Muscle layer of colon (tissue), 2 donors: ENCODE measurements around the gene SIAH3.
"Not testable (repeated sequence)": the region's sequence is repeated elsewhere in the genome, so short reads cannot be mapped to it uniquely, and the experiment has no call there.

Experiments used
- H3K27ac ChIP-seq: one replicate; pipeline ENCODE4 v1.7.0; 2013; ENCODE audit warnings: low read depth, mild to moderate bottlenecking, low read length, moderate library complexity
- H3K27me3 ChIP-seq, 2 donors: one replicate each; pipeline ENCODE4 v1.7.0; 2013; ENCODE audit warnings: low read length in 2 of 2, mild to moderate bottlenecking in 2 of 2; ENCODE audit not compliant: insufficient read depth in 2 of 2, control insufficient read depth in 1 of 2
- H3K36me3 ChIP-seq: one replicate; pipeline ENCODE4 v1.7.0; 2013; ENCODE audit warnings: mild to moderate bottlenecking, low read length; ENCODE audit not compliant: insufficient read depth
- H3K4me1 ChIP-seq: one replicate; pipeline ENCODE4 v1.7.0; 2013; ENCODE audit warnings: mild to moderate bottlenecking, low read length; ENCODE audit not compliant: insufficient read depth
- H3K4me3 ChIP-seq, 2 donors: one replicate each; pipeline ENCODE4 v1.7.0; 2013; ENCODE audit warnings: low read length in 2 of 2, low read depth in 1 of 2, mild to moderate bottlenecking in 1 of 2, moderate library complexity in 1 of 2
- H3K9ac ChIP-seq: one replicate; pipeline ENCODE4 v1.7.0; 2013; ENCODE audit warnings: low read length
- H3K9me3 ChIP-seq: one replicate; pipeline ENCODE4 v1.7.0; 2013; ENCODE audit warnings: mild to moderate bottlenecking, low read length
- donor health status: abdominal sarcoma.
- donor health status: Adenocarcinoma of cecum.

The SIAH3 gene

DNA sequence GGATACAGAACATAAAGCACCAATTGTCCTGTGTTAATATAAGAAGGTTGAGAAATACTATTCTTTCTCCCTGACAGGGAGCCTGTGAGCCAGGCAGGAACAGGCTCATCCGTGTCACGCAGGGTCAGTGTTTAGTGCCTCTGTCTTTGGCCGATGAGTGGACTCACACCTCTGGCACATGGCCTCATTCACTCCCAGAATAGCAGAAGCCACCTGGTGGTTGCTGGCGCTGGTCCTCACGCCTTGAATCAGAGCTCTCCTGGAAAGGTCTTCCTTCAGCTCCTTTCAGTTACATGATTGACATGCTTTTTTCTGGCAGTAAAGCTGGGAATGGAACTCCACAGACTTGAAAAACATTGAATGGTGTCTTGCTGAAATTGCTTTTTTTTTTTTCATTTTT, 28.1 kb upstream of the SIAH3 start:
- Histone ChIP-seq H3K4me3 (no peak overlapping the region), H3K27ac (no peak overlapping the region), H3K27me3 (peaks cover 0 to 6% of the 10 kb centered on the region in 2 donors), H3K9me3 (no peaks in the 10 kb centered on the region), H3K4me1 (no peaks in the 10 kb centered on the region), H3K9ac (no peak overlapping the region), H3K36me3 (no peaks in the 10 kb centered on the region)

GRCh38 chr13:45878966-45879365, 27.4 kb upstream of the SIAH3 start:
- Histone ChIP-seq H3K27me3 (peaks cover 0 to 6% of the 10 kb centered on the region in 2 donors), H3K27ac (no peak overlapping the region)

GRCh38 chr13:45876781-45877180, 25.2 kb upstream of the SIAH3 start:
- H3K27me3 ChIP-seq, result peaks cover 0 to 6% of the 10 kb centered on the region in 2 donors
- H3K36me3 ChIP-seq, result no peaks in the 10 kb centered on the region

More at GRCh38 chr13:45878966-45879365, 27.4 kb upstream of the SIAH3 start:
- no peak overlapping the region for H3K9ac ChIP-seq
- H3K9me3 ChIP-seq, result no peaks in the 10 kb centered on the region
- H3K36me3 ChIP-seq, result no peaks in the 10 kb centered on the region
- no peaks in the 10 kb centered on the region for H3K4me1 ChIP-seq
- H3K4me3 ChIP-seq, result no peak overlapping the region

GRCh38 chr13:45875951-45876350, 24.4 kb upstream of the SIAH3 start:
- H3K9me3 ChIP-seq, result no peaks in the 10 kb centered on the region
- H3K36me3 ChIP-seq, result no peaks in the 10 kb centered on the region
- peaks cover 0 to 6% of the 10 kb centered on the region in 2 donors for H3K27me3 ChIP-seq
- no peak overlapping the region for H3K27ac ChIP-seq
- H3K4me1 ChIP-seq, result no peaks in the 10 kb centered on the region
- H3K9ac ChIP-seq, result no peak overlapping the region
- no peak overlapping the region for H3K4me3 ChIP-seq

More at GRCh38 chr13:45876781-45877180, 25.2 kb upstream of the SIAH3 start:
- Histone ChIP-seq H3K27ac (no peak overlapping the region), H3K4me3 (no peak overlapping the region), H3K9me3 (no peaks in the 10 kb centered on the region), H3K9ac (no peak overlapping the region), H3K4me1 (no peaks in the 10 kb centered on the region)

- Histone ChIP-seq H3K27ac (no peak overlapping the region), H3K27me3 (no peaks in the 10 kb centered on the region), H3K36me3 (no peaks in the 10 kb centered on the region), H3K4me1 (no peaks in the 10 kb centered on the region), H3K4me3 (no peak overlapping the region), H3K9me3 (no peaks in the 10 kb centered on the region), H3K9ac (no peak overlapping the region)
Measured at GRCh38 chr13:45873491-45874325, 22.2 kb upstream of the SIAH3 start.

GRCh38 chr13:45872566-45872965, 21.0 kb upstream of the SIAH3 start:
- Histone ChIP-seq H3K4me3 (no peak overlapping the region), H3K27ac (no peak overlapping the region), H3K27me3 (no peaks in the 10 kb centered on the region), H3K4me1 (no peaks in the 10 kb centered on the region), H3K9ac (no peak overlapping the region), H3K9me3 (no peaks in the 10 kb centered on the region), H3K36me3 (no peaks in the 10 kb centered on the region)

DNA sequence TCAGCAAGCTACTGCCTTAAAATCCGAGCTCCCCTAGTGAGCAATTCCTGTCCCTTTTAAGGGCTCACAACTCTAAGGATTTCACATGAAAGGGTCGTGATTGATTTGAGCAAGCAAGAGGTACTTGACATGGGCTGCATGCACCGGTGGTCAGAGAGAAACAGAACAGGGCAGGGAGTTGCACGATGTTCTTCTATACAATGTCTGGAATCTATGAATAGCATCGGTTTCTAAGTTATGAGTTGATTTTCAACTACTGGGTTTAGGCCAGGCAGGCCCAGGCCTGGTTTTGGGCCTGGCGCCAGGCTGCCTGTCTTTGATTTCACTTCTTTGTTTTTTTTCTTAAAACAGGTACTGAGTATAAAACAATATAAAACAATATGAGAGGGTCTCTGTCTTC, 19.6 kb upstream of the SIAH3 start:
- H3K9ac ChIP-seq, H3K9me3 ChIP-seq, H3K27me3 ChIP-seq, H3K27ac ChIP-seq, H3K36me3 ChIP-seq, H3K4me3 ChIP-seq, H3K4me1 ChIP-seq: not testable (repeated sequence)

DNA sequence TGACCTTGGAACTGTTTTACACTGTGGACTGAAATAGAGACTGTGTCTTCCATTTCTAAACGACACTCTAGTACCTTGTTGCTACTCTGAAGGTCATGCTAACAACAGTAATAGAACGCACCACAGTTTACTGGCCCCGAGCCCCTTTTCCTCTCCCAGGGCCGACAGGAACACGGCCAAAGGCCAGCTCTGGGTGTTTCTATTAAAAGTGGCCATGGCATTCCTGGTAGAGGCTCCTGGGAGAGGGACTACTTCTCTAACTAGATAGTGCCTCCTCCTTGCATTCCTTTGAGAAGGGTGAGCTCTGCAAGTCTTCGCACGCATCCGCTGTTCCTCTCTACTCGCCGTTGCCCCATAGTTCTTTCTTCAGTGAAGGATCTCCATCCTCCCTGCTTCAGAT, 18.7 kb upstream of the SIAH3 start:
- Histone ChIP-seq H3K27me3 (no peaks in the 10 kb centered on the region), H3K9ac (no peak overlapping the region), H3K4me3 (no peak overlapping the region), H3K27ac (no peak overlapping the region), H3K36me3 (no peaks in the 10 kb centered on the region), H3K9me3 (no peaks in the 10 kb centered on the region), H3K4me1 (no peaks in the 10 kb centered on the region)

GRCh38 chr13:45865414-45865813, 13.9 kb upstream of the SIAH3 start:
- no peak overlapping the region for H3K27ac ChIP-seq

DNA sequence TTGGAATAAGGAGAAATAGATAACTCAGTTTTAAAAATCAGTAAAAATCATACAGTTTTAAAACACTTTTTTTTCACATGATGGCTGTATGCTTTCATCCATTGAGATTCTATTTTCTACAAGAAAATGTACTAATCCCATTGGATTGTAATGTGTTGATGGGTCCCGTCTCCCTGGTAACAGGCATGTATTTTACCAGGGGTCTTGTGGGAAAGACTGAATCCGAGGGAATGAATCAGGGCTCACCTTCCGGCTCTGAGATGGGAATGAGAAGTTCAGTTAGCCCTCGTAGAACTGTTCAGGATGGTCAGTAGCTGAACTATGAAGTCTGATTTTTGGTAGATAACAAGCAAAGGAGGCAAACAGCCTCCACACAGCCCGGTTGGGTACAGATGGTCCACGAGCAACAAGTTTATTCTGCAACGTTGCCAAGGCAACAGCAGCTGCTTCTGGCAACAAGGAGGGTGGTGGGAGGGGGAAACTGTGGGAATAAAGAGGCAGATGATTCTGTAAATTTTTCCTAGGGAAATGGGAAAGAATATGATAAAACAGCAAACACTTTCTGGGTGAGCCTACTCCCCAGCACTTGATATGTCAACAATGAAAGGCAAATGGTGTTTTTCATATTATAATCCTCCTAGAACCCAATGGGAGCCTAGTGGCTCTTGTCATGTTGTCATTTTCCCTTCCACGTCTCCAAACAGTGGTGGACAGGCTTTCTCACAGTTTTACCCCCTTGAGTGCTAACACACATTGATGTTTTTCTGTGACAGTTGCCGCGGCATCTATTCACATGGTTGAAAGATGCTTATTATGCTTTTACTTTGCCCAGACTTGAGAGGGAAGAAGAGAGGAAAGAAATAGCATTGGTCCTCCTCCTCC, 12.4 kb upstream of the SIAH3 start:
- H3K9me3 ChIP-seq, result no peaks in the 10 kb centered on the region

More at GRCh38 chr13:45865414-45865813, 13.9 kb upstream of the SIAH3 start:
- H3K9me3 ChIP-seq, result no peaks in the 10 kb centered on the region
- no peaks in the 10 kb centered on the region for H3K36me3 ChIP-seq
- no peak overlapping the region for H3K9ac ChIP-seq
- H3K4me3 ChIP-seq, result no peak overlapping the region
- no peaks in the 10 kb centered on the region for H3K27me3 ChIP-seq
- no peaks in the 10 kb centered on the region for H3K4me1 ChIP-seq

DNA sequence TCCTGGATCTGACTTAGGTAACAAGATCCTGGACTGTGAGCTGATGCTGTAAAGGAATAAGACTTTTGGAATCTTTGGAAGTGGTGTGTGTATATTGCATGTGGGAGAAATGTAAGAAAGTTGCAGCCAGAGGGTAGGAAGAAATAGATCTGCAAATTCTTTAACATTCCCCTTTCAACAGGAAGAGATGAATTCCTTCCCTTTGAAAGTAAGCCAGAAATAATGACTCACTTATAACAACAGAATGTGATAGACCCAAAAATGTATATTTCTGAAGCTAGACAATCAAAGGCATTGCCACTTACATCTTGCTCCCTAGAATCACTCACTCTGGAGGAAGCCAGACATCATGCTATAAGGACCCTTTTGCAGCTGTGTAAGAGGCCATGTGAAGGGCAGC, 9.8 kb upstream of the SIAH3 start:
- H3K27ac ChIP-seq, result no peak overlapping the region
- no peaks in the 10 kb centered on the region for H3K4me1 ChIP-seq
- H3K36me3 ChIP-seq, result no peaks in the 10 kb centered on the region
- H3K4me3 ChIP-seq, result no peak overlapping the region
- no peaks in the 10 kb centered on the region for H3K9me3 ChIP-seq
- H3K9ac ChIP-seq, result no peak overlapping the region
- no peaks in the 10 kb centered on the region for H3K27me3 ChIP-seq

More for the DNA sequence above, 12.4 kb upstream of the SIAH3 start:
- H3K4me3 ChIP-seq, result no peak overlapping the region
- no peak overlapping the region for H3K9ac ChIP-seq
- no peaks in the 10 kb centered on the region for H3K27me3 ChIP-seq
- H3K36me3 ChIP-seq, result no peaks in the 10 kb centered on the region
- H3K4me1 ChIP-seq, result no peaks in the 10 kb centered on the region
- no peak overlapping the region for H3K27ac ChIP-seq
